ENCODE measurements around the gene ZRANB3.
"Not testable (repeated sequence)": the region's sequence is repeated elsewhere in the genome, so short reads cannot be mapped to it uniquely, and the experiment has no call there.

The ZRANB3 gene

DNA sequence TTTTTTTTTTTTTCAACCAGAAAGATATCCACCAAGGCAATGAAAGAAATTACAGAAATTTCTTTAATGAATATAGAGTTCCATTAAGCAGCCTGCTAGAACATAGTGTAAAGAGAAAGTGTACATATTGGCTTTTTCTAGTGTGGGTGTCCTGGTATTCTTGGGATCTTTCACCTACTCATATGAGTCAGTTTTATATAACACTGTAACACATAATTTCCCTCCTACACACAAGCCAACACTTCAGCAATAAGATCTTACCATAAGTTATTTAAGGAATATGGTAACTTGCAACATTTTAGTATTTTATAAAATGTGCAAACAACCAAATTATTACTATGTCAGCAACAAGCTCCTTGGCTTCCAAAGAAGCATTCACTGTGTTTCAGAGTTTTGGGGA lies 59.9 kb downstream of the ZRANB3 start:
- Mint-ChIP-seq H3K9me3 (no peaks in the 10 kb centered on the region), H3K4me3 (no peak overlapping the region), H3K36me3 (ENCODE audit: insufficient read depth) (no peaks in the 10 kb centered on the region), H3K27me3 (no peaks in the 10 kb centered on the region), H3K27ac (ENCODE audit: low read depth) (no peak overlapping the region), H3K4me1 (no peaks in the 10 kb centered on the region)
- no peak for ATAC-seq (replicated peaks; ENCODE audit: extremely low read depth, poor library complexity, severe bottlenecking)
- no peak for DNase-seq (ENCODE audit: low spot score in 2 of 2)

DNA sequence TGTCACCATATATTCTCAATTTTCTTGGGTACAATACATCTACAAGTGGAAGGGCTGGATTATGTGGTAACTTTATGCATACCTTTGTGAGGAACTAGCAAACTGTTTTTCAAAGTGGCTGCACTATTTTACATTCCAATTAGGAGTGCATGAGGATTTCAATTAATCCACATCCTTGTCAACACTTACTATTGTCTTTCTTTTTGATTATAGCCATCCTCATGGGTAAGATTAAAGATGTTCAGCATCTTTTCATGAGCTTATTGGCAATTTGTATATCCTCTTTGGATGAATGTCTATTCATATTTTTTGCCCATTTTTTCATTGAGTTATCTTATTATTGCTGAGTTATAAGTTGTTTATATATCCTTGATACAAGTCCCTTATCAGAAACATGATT lies 73.7 kb downstream of the ZRANB3 start:
- H3K36me3 Mint-ChIP-seq (ENCODE audit: insufficient read depth): no peaks in the 10 kb centered on the region

DNA sequence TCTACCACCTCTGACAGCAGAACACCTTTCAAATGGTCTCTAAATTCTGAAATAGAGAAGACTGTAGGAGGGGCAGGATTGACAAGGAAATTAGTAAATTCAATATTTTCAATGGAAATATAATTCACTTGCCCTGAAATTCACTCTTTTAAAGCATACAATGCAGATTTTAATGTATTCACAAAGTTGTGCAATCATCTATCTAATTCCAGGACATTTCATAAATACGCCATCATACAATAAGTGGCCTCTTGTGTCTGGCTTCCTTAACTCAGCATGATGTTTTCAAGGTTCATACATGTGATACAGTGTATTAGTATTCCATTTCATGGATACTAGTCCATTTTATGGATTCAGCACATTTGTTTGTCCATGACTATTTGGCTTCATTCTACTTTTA lies 74.2 kb downstream of the ZRANB3 start:
- Mint-ChIP-seq H3K9me3 (peaks cover 7% of the 10 kb centered on the region), H3K36me3 (ENCODE audit: insufficient read depth) (no peaks in the 10 kb centered on the region), H3K27me3 (no peaks in the 10 kb centered on the region), H3K4me1 (no peaks in the 10 kb centered on the region), H3K4me3 (no peak overlapping the region), H3K27ac (ENCODE audit: low read depth) (no peak overlapping the region)
- DNase-seq (ENCODE audit: low spot score in 2 of 2): no peak
- no peak for ATAC-seq (replicated peaks; ENCODE audit: extremely low read depth, poor library complexity, severe bottlenecking)

More for the DNA sequence above, 73.7 kb downstream of the ZRANB3 start:
- ATAC-seq (replicated peaks; ENCODE audit: extremely low read depth, poor library complexity, severe bottlenecking): no peak
- no peak overlapping the region for H3K4me3 Mint-ChIP-seq
- no peak overlapping the region for H3K27ac Mint-ChIP-seq (ENCODE audit: low read depth)
- peaks cover 7% of the 10 kb centered on the region for H3K9me3 Mint-ChIP-seq
- H3K27me3 Mint-ChIP-seq: no peaks in the 10 kb centered on the region
- no peak for DNase-seq (ENCODE audit: low spot score in 2 of 2)
- no peaks in the 10 kb centered on the region for H3K4me1 Mint-ChIP-seq

DNA sequence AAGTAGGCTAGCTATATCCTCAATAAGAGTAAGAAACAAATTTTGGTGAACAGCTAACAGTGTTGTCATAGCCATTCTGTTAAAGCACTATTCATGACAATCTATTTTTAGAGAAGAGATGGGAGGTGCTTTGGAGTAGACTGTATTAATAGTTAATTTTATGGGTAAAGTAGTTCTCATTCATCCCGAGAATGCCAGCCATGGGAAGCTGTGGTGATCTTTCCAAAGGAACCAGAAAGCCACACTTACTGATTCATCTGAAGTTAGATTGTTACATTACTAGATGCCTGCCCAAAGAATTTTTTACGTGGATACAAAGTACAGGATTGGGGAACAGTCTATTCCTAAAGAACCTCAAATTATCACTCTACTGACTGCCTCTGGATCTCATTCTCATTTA lies 74.6 kb downstream of the ZRANB3 start:
- no peak overlapping the region for H3K4me3 Mint-ChIP-seq
- ATAC-seq (replicated peaks; ENCODE audit: extremely low read depth, poor library complexity, severe bottlenecking): no peak
- H3K36me3 Mint-ChIP-seq (ENCODE audit: insufficient read depth): no peaks in the 10 kb centered on the region
- DNase-seq (ENCODE audit: low spot score in 2 of 2): no peak
- H3K9me3 Mint-ChIP-seq: peaks cover 11% of the 10 kb centered on the region
- no peaks in the 10 kb centered on the region for H3K27me3 Mint-ChIP-seq
- no peak overlapping the region for H3K27ac Mint-ChIP-seq (ENCODE audit: low read depth)
- no peaks in the 10 kb centered on the region for H3K4me1 Mint-ChIP-seq

DNA sequence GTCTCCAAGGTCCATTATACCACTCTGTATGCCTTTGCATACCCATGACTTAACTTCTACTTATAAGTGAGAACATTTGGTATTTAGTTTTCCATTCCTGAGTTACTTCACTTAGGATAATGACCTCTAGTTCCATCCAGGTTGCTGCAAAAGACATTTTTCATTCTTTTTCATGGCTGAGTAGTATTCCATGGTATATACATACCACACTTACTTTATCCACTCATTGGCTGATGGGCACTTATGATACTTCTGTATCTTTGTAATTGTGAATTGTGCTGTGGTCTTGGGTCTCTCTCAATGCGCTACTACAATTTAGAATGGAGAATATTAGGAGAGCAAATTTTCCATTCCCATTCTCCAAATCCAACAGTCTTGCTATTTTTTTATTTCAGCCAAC lies 76.4 kb downstream of the ZRANB3 start:
- H3K27ac Mint-ChIP-seq (ENCODE audit: low read depth): no peak overlapping the region
- no peak for DNase-seq (ENCODE audit: low spot score in 2 of 2)
- H3K9me3 Mint-ChIP-seq: peaks cover 11% of the 10 kb centered on the region
- ATAC-seq (replicated peaks; ENCODE audit: extremely low read depth, poor library complexity, severe bottlenecking): no peak
- no peaks in the 10 kb centered on the region for H3K36me3 Mint-ChIP-seq (ENCODE audit: insufficient read depth)
- no peaks in the 10 kb centered on the region for H3K4me1 Mint-ChIP-seq
- H3K4me3 Mint-ChIP-seq: no peak overlapping the region
- no peaks in the 10 kb centered on the region for H3K27me3 Mint-ChIP-seq

DNA sequence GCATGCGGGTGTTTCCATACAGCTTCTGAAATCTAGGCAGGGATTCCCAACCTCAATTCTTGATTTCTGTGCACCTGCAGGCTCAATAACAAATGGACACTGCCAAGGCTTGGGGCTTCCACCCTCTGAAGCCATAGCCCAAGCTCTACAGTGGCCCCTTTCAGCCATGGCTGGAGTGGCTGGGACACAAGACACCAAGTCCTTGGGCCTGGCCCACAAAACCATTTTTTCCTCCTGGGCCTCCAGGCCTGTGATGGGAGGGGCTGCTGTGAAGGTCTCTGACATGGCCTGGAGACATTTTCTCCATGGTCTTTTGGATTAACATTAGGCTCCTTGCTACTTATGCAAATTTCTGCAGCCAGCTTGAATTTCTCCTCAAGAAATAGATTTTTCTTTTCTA lies 78.0 kb downstream of the ZRANB3 start:
- not testable (repeated sequence) for H3K4me1 Mint-ChIP-seq; H3K4me3 Mint-ChIP-seq; H3K27me3 Mint-ChIP-seq; DNase-seq (ENCODE audit: low spot score in 2 of 2); H3K27ac Mint-ChIP-seq (ENCODE audit: low read depth); H3K36me3 Mint-ChIP-seq (ENCODE audit: insufficient read depth); ATAC-seq (replicated peaks; ENCODE audit: extremely low read depth, poor library complexity, severe bottlenecking)
- H3K9me3 Mint-ChIP-seq: peaks cover 11% of the 10 kb centered on the region

DNA sequence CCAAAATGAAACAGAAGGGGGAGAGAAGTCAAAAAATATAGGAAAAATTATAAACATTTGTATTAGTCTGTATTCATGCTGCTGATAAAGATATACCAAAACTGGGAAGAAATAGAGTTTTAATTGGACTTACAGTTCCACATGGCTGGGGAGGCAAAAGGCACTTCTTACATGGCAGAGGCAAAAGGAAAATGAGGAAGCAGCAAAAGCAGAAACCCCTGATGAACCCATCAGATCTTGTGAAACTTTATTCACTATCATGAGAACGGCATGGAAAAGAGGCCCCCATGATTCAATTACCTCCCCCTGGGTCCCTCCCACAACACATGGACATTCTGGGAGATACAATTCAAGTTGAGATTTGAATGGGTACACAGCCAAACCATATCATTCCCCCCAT lies 79.1 kb downstream of the ZRANB3 start:
- Mint-ChIP-seq H3K27ac (ENCODE audit: low read depth) (no peak overlapping the region), H3K4me1 (no peaks in the 10 kb centered on the region), H3K4me3 (no peak overlapping the region), H3K36me3 (ENCODE audit: insufficient read depth) (no peaks in the 10 kb centered on the region), H3K9me3 (peaks cover 11% of the 10 kb centered on the region), H3K27me3 (no peaks in the 10 kb centered on the region)
- DNase-seq (ENCODE audit: low spot score in 2 of 2) (no peak), ATAC-seq (replicated peaks; ENCODE audit: extremely low read depth, poor library complexity, severe bottlenecking) (no peak)

DNA sequence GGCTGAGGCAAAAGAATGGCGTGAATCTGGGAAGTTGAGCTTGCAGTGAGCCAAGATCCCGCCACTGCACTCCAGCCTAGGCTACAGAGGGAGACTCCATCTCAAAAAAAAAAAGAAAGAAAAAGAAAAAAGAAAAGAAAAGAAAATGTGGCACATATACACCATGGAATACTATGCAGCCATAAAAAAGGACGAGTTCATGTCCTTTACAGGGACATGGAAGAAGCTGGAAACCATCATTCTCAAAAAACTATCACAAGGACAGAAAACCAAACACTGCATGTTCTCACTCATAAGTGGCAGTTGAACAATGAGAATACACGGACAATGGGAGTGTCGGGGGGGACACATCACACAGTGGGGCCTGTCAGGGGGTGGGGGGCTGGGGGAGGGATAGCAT lies 88.0 kb downstream of the ZRANB3 start:
- not testable (repeated sequence) for H3K27me3 Mint-ChIP-seq; H3K4me3 Mint-ChIP-seq; DNase-seq (ENCODE audit: low spot score in 2 of 2); H3K4me1 Mint-ChIP-seq; ATAC-seq (replicated peaks; ENCODE audit: extremely low read depth, poor library complexity, severe bottlenecking); H3K9me3 Mint-ChIP-seq; H3K27ac Mint-ChIP-seq (ENCODE audit: low read depth); H3K36me3 Mint-ChIP-seq (ENCODE audit: insufficient read depth)

DNA sequence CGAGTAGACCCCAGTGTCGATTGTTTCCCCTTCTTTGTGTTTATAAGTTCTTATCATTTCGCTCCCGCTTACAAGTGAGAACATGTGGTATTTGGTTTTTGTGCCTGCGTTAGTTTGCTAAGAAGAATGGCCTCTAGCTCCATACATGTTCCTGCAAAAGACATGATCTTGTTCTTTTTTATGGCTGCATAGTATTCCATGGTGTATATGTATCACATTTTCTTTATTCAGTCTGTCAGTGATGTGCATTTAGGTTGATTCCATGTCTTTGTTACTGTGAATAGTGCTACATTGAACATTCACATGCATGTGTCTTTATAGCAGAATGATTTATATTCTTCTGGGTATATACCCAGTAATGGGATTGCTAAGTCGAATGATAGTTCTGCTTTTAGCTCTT lies 95.9 kb downstream of the ZRANB3 start:
- not testable (repeated sequence) for H3K27ac Mint-ChIP-seq (ENCODE audit: low read depth); H3K4me3 Mint-ChIP-seq; H3K36me3 Mint-ChIP-seq (ENCODE audit: insufficient read depth); H3K4me1 Mint-ChIP-seq; H3K9me3 Mint-ChIP-seq; ATAC-seq (replicated peaks; ENCODE audit: extremely low read depth, poor library complexity, severe bottlenecking); H3K27me3 Mint-ChIP-seq; DNase-seq (ENCODE audit: low spot score in 2 of 2)

DNA sequence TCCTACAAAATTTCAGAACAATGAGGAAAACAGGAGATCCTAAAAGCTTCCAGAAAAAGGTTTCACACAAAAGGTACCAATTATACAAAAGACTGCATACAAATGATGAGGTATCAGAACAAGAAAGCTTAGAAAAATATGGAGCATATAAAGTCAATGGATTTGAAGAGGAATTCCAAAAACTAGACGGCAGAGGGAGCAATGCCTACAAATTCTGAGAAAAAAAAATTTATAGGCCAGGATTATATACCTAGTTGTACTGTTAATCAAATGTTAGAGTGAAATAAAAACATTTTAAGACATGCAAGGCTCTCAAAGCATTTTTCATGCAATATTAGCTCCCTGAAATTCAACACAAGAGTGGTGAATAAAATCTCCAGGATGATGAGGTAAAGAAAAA lies 106.2 kb downstream of the ZRANB3 start:
- DNase-seq (ENCODE audit: low spot score in 2 of 2): no peak
- H3K27me3 Mint-ChIP-seq: no peaks in the 10 kb centered on the region
- H3K27ac Mint-ChIP-seq (ENCODE audit: low read depth): no peak overlapping the region
- no peak overlapping the region for H3K4me3 Mint-ChIP-seq
- H3K36me3 Mint-ChIP-seq (ENCODE audit: insufficient read depth): no peaks in the 10 kb centered on the region
- H3K4me1 Mint-ChIP-seq: no peaks in the 10 kb centered on the region
- H3K9me3 Mint-ChIP-seq: no peaks in the 10 kb centered on the region
- ATAC-seq (replicated peaks; ENCODE audit: extremely low read depth, poor library complexity, severe bottlenecking): no peak

DNA sequence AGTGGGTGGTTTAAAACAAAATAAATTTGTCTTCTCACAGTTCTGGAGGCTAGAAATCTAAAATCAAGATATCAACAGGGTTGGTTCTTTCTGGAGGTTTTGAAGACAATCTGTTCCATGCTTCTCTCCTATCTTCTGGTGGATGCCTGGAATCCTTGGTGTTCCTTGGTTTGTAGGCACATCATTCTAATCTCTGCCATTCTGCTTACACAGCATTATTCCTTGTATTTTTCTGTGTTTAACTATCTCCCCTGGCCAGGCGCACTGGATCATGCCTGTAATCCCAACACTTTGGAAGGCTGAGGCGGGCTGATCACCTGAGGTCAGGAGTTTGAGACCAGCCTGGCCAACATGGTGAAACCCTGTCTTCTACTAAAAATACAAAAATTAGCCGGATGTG lies 108.1 kb downstream of the ZRANB3 start:
- no peak for ATAC-seq (replicated peaks; ENCODE audit: extremely low read depth, poor library complexity, severe bottlenecking)
- Mint-ChIP-seq H3K9me3 (peaks cover 3% of the 10 kb centered on the region), H3K4me1 (no peaks in the 10 kb centered on the region), H3K27ac (ENCODE audit: low read depth) (no peak overlapping the region), H3K4me3 (no peak overlapping the region), H3K27me3 (no peaks in the 10 kb centered on the region), H3K36me3 (ENCODE audit: insufficient read depth) (no peaks in the 10 kb centered on the region)
- DNase-seq (ENCODE audit: low spot score in 2 of 2): no peak

DNA sequence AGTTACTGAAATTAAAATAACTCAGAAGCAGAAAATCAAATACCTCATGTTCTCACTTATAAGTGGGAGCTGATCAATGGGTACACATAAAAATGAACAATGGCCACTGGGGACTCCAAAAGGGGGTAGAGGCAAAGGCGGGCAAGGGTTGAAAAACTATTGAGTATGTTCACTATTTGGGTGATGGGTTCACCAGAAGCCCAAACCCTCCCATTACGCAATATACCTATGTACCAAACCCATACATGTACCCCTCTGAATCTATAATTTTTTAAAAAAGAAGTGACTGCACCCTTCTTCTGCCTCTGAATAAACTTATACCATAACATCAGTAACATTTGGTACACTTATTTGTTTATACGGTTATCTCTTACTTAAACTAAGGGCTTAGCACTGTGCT lies 119.4 kb downstream of the ZRANB3 start:
- ATAC-seq (replicated peaks; ENCODE audit: extremely low read depth, poor library complexity, severe bottlenecking): no peak
- Mint-ChIP-seq H3K27me3 (no peaks in the 10 kb centered on the region), H3K4me1 (no peaks in the 10 kb centered on the region), H3K4me3 (no peak overlapping the region), H3K9me3 (no peaks in the 10 kb centered on the region), H3K27ac (ENCODE audit: low read depth) (no peak overlapping the region), H3K36me3 (ENCODE audit: insufficient read depth) (no peaks in the 10 kb centered on the region)
- no peak for DNase-seq (ENCODE audit: low spot score in 2 of 2)

DNA sequence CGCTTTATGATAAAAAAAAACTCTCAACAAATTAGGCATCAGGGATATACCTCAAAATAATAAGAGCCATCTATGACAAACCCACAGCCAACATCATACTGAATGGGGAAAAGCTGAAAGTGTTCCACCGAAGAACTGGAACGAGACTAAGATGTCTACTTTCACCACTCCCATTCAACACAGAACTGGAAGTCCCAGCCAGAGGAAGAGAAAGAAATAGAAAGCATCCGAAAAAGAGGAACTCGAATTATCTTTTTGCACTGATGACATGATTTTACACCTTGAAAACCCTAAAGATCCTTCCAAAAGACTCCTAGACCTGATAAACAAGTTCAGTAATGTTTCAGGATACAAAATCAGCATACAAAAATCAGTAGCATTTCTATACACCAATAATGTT lies 121.6 kb downstream of the ZRANB3 start:
- Mint-ChIP-seq H3K27me3 (no peaks in the 10 kb centered on the region), H3K4me1 (no peaks in the 10 kb centered on the region), H3K27ac (ENCODE audit: low read depth) (no peak overlapping the region), H3K4me3 (no peak overlapping the region), H3K9me3 (peaks cover 9% of the 10 kb centered on the region), H3K36me3 (ENCODE audit: insufficient read depth) (peaks cover 1% of the 10 kb centered on the region)
- DNase-seq (ENCODE audit: low spot score in 2 of 2): no peak
- ATAC-seq (replicated peaks; ENCODE audit: extremely low read depth, poor library complexity, severe bottlenecking): no peak

DNA sequence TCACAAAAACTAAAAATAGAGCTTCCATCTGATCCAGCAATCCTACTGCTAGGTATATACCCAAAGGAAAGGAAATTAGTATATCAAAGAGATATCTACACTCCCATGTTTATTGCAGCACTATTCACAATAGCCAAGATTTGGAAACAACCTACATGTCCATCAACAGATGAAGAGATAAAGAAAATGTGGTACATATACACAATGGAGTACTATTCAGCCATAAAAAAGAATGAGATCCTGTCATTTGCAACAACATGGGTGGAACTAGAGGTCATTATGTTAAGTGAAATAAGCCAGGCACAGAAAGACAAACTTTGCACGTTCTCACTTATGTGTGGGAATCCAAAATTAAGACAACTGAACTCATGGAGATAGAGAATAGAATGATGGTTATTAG lies 134.8 kb downstream of the ZRANB3 start:
- not testable (repeated sequence) for H3K4me1 Mint-ChIP-seq; H3K4me3 Mint-ChIP-seq; DNase-seq (ENCODE audit: low spot score in 2 of 2); H3K27ac Mint-ChIP-seq (ENCODE audit: low read depth); H3K9me3 Mint-ChIP-seq; ATAC-seq (replicated peaks; ENCODE audit: extremely low read depth, poor library complexity, severe bottlenecking); H3K27me3 Mint-ChIP-seq; H3K36me3 Mint-ChIP-seq (ENCODE audit: insufficient read depth)

Data from central memory CD8-positive, alpha-beta T cell (primary cell).